HG03108 (cell line): Measurements from ENCODE around the gene APOC3.

Experiments
- ATAC-seq: cut with Tn5 transposase; IDR thresholded peaks from one replicate; pipeline ENCODE4 v1.9.1; 2021; ENCODE audit warnings: moderate library complexity; ENCODE audit not compliant: unreplicated experiment

The APOC3 gene

GRCh38 chr11:116829525-116830183 lies at the start of gene APOC3:
TSS of gene APOC3 (plus strand) at chr11:116829907. CDS start at chr11:116830583, 676 bp downstream.
- ATAC-seq = no peak

GRCh38 chr11:116782728-116783127 lies 47.0 kb upstream of the APOC3 start:
- no peak for ATAC-seq

- no peak for ATAC-seq
These were observed 43.4 kb upstream of the APOC3 start for GRCh38 chr11:116786326-116786725.

GRCh38 chr11:116786966-116787365 lies 42.7 kb upstream of the APOC3 start:
- no peak for ATAC-seq

- no peak for ATAC-seq
These were observed 42.3 kb upstream of the APOC3 start for GRCh38 chr11:116787436-116787785.

- ATAC-seq = peak; percentile 91
These were observed 41.8 kb upstream of the APOC3 start, which contains the start of gene ZPR1 for GRCh38 chr11:116787786-116788486. TSS of gene ZPR1 (minus strand) at chr11:116788023. CDS start at chr11:116787990, 33 bp downstream.

GRCh38 chr11:116788534-116788933 lies 41.2 kb upstream of the APOC3 start:
- ATAC-seq = no peak

- no peak for ATAC-seq
These were observed 40.7 kb upstream of the APOC3 start for GRCh38 chr11:116788975-116789374.

GRCh38 chr11:116790167-116791001 lies 39.3 kb upstream of the APOC3 start:
- no peak for ATAC-seq

- no peak for ATAC-seq
These were observed 38.5 kb upstream of the APOC3 start for GRCh38 chr11:116791002-116791812.

GRCh38 chr11:116791813-116792143 lies 37.9 kb upstream of the APOC3 start, which contains the start of gene APOA5:
TSS of gene APOA5 (minus strand) at chr11:116791879. CDS start at chr11:116791860, 19 bp downstream.
- no peak for ATAC-seq

- no peak for ATAC-seq
These were observed 37.4 kb upstream of the APOC3 start for GRCh38 chr11:116792144-116792868.

- ATAC-seq = no peak
These were observed 36.6 kb upstream of the APOC3 start for GRCh38 chr11:116792869-116793771.

GRCh38 chr11:116793772-116794097 lies 36.0 kb upstream of the APOC3 start:
- ATAC-seq = no peak

- no peak for ATAC-seq
These were observed 34.9 kb upstream of the APOC3 start for GRCh38 chr11:116794851-116795250.

- ATAC-seq = no peak
These were observed 33.2 kb upstream of the APOC3 start for GRCh38 chr11:116796548-116796947.

GRCh38 chr11:116797816-116798215 lies 31.9 kb upstream of the APOC3 start:
- ATAC-seq = no peak

- no peak for ATAC-seq
These were observed 31.3 kb upstream of the APOC3 start for GRCh38 chr11:116798368-116798767.

- no peak for ATAC-seq
These were observed 29.1 kb upstream of the APOC3 start for GRCh38 chr11:116800610-116801009.
